GM23338 (cell line): Measurements from ENCODE around the gene PLEKHO1. TPM values are rescaled to one million over a fixed set of nuclear protein-coding genes. Genes with fewer than 3 reads are reported as not detected.

ENCODE experiments used
- ATAC-seq: fragments of 200-7000 bp; cut with Tn5 transposase; 3 replicates; pipeline ENCODE4 v1.9.1; 2020
- DNase-seq: peaks from one replicate; pipeline ENCODE4 v3.0.0-alpha.2; 2015; ENCODE audit warnings: low spot score
- H2AFZ ChIP-seq: fragments of 200-600 bp; sonication (generic); 2 replicates; pipeline ENCODE4 v1.8.0; 2016; ENCODE audit warnings: antibody characterized with exemption, mild to moderate bottlenecking, moderate library complexity
- H3F3A ChIP-seq: fragments of 200-600 bp; sonication (generic); replicated peaks from 2 replicates; pipeline ENCODE4 v1.8.0; 2017; ENCODE audit warnings: antibody characterized with exemption, mixed run types, low read depth
- H3K27ac ChIP-seq: fragments of 200-600 bp; sonication (generic); 2 replicates; pipeline ENCODE4 v1.6.1; 2016; ENCODE audit warnings: low read depth
- H3K27me3 ChIP-seq: fragments of 200-600 bp; sonication (generic); 2 replicates; pipeline ENCODE4 v1.8.0; 2016; ENCODE audit warnings: mild to moderate bottlenecking, mixed run types, moderate library complexity; ENCODE audit not compliant: insufficient read depth
- H3K36me3 ChIP-seq: fragments of 200-600 bp; sonication (generic); 2 replicates; pipeline ENCODE4 v1.8.0; 2016; ENCODE audit warnings: mild to moderate bottlenecking; ENCODE audit not compliant: insufficient read depth
- H3K4me1 ChIP-seq: fragments of 200-600 bp; sonication (generic); 2 replicates; pipeline ENCODE4 v1.8.0; 2016; ENCODE audit warnings: mild to moderate bottlenecking, moderate library complexity; ENCODE audit not compliant: insufficient read depth
- H3K4me2 ChIP-seq: fragments of 200-600 bp; sonication (generic); 2 replicates; pipeline ENCODE4 v1.7.1; 2017; ENCODE audit warnings: mixed run types
- H3K4me3 ChIP-seq: fragments of 200-600 bp; sonication (generic); 2 replicates; pipeline ENCODE4 v1.6.1; 2016; ENCODE audit warnings: mixed run types
- H3K79me2 ChIP-seq: fragments of 200-600 bp; sonication (generic); replicated peaks from 2 replicates; pipeline ENCODE4 v1.8.0; 2017; ENCODE audit warnings: mild to moderate bottlenecking; ENCODE audit not compliant: insufficient read depth
- H3K9me2 ChIP-seq: fragments of 200-600 bp; sonication (generic); 2 replicates; pipeline ENCODE4 v1.8.0; 2017; ENCODE audit not compliant: insufficient read depth
- H4K20me1 ChIP-seq: fragments of 200-600 bp; sonication (generic); replicated peaks from 2 replicates; pipeline ENCODE4 v1.8.0; 2017; ENCODE audit warnings: mild to moderate bottlenecking; ENCODE audit not compliant: insufficient read depth
- H3K27ac Mint-ChIP-seq: 2 replicates; pipeline ENCODE4 v1.8.0; 2020; ENCODE audit warnings: inconsistent platforms, mild to moderate bottlenecking, moderate library complexity, mixed read lengths
- H3K27me3 Mint-ChIP-seq: 3 replicates; pipeline ENCODE4 v1.8.0; 2022; ENCODE audit warnings: low read depth, mild to moderate bottlenecking, moderate library complexity, mixed read lengths, inconsistent platforms; ENCODE audit not compliant: insufficient read depth, poor library complexity
- H3K36me3 Mint-ChIP-seq: 3 replicates; pipeline ENCODE4 v1.8.0; 2021; ENCODE audit warnings: low read depth, mild to moderate bottlenecking, inconsistent platforms, moderate library complexity, mixed read lengths
- H3K4me1 Mint-ChIP-seq: 3 replicates; pipeline ENCODE4 v1.8.0; 2020; ENCODE audit warnings: mild to moderate bottlenecking, inconsistent platforms, mixed read lengths
- H3K4me3 Mint-ChIP-seq: 3 replicates; pipeline ENCODE4 v1.8.0; 2021; ENCODE audit warnings: moderate library complexity, mild to moderate bottlenecking, inconsistent platforms, mixed read lengths
- H3K9me3 Mint-ChIP-seq: 3 replicates; pipeline ENCODE4 v1.8.0; 2020; ENCODE audit warnings: moderate library complexity, mild to moderate bottlenecking, inconsistent platforms, mixed read lengths
- CREB1 ChIP-seq: fragments of 250-450 bp; sonication (Bioruptor Pico); IDR thresholded peaks from 2 replicates; pipeline ENCODE4 v1.5.0; 2020; ENCODE audit warnings: low read depth, mild to moderate bottlenecking, moderate library complexity
- EZH2 ChIP-seq: fragments of 200-600 bp; sonication (generic); IDR thresholded peaks from one replicate; pipeline ENCODE4 v1.8.0; 2017; ENCODE audit warnings: antibody characterized with exemption, mild to moderate bottlenecking, low read depth; ENCODE audit not compliant: unreplicated experiment
- EZH2phosphoT487 ChIP-seq: fragments of 200-600 bp; sonication (generic); IDR thresholded peaks from one replicate; pipeline ENCODE4 v1.8.1; 2018; ENCODE audit warnings: antibody characterized with exemption; ENCODE audit not compliant: unreplicated experiment
- JUNB ChIP-seq: IDR thresholded peaks from one replicate; pipeline ENCODE4 v1.6.1; 2016; ENCODE audit warnings: antibody characterized with exemption; ENCODE audit not compliant: unreplicated experiment
- NANOG ChIP-seq: IDR thresholded peaks from 2 replicates; pipeline ENCODE4 v1.6.1; 2016; ENCODE audit warnings: antibody characterized with exemption, borderline replicate concordance
- POLR2AphosphoS5 ChIP-seq: IDR thresholded peaks from 2 replicates; pipeline ENCODE4 v1.6.1; 2016; ENCODE audit warnings: antibody characterized with exemption, low read depth
- STAT1 ChIP-seq: IDR thresholded peaks from one replicate; pipeline ENCODE4 v1.6.1; 2016; ENCODE audit warnings: antibody characterized with exemption; ENCODE audit not compliant: unreplicated experiment
- ZNF114 ChIP-seq: fragments of 250-450 bp; sonication (Bioruptor Pico); IDR thresholded peaks from 2 replicates; pipeline ENCODE4 v1.5.0; 2020; ENCODE audit warnings: mild to moderate bottlenecking, moderate library complexity
- ZNF331 ChIP-seq: fragments of 250-450 bp; sonication (Bioruptor Pico); IDR thresholded peaks from 2 replicates; pipeline ENCODE4 v1.5.0; 2020; ENCODE audit warnings: low read depth, mild to moderate bottlenecking, moderate library complexity
- polyA plus RNA-seq: library from polyadenylated mRNA; unstranded; fragments of >200 nt; fragmentation: Nextera tagmentation; extraction: Ambion mirVana; gene quantifications from 2 replicates; pipeline ENCODE4 v1.2.1, GENCODE V29; 2016
- total RNA-seq: library from RNA; depleted of rRNA; stranded (reverse); fragments of >200 nt; shearing (Covaris generic); gene quantifications from 2 replicates; pipeline ENCODE4 v1.2.3, GENCODE V29; 2014
- TF ChIP-seq, protein P1 (sequence below), 2 experiments: fragments of 200-600 bp in 1 of 2; sonication (generic) in 1 of 2; conservative IDR thresholded peaks; 2 replicates each; pipeline versions ENCODE4 v1.5.1 to v1.6.1; 2016 to 2017; ENCODE audit warnings: antibody characterized with exemption in 2 of 2, low read depth in 2 of 2, mild to moderate bottlenecking in 2 of 2, moderate library complexity in 1 of 2
- TF ChIP-seq, protein P2 (sequence below): IDR thresholded peaks from 2 replicates; pipeline ENCODE4 v1.6.1; 2016; ENCODE audit warnings: antibody characterized with exemption
- TF ChIP-seq, protein P3 (sequence below): IDR thresholded peaks from one replicate; pipeline ENCODE4 v1.6.1; 2018; ENCODE audit warnings: antibody characterized with exemption; ENCODE audit not compliant: unreplicated experiment
- TF ChIP-seq, protein P4 (sequence below): fragments of 250-450 bp; sonication (Bioruptor Pico); IDR thresholded peaks from 2 replicates; pipeline ENCODE4 v1.5.0; 2020; ENCODE audit warnings: mild to moderate bottlenecking, moderate library complexity

PLEKHO1 gene
- total and polyA plus RNA-seq, 2 experiments from 2014 or later: 34.3 to 36.7 TPM

DNA sequence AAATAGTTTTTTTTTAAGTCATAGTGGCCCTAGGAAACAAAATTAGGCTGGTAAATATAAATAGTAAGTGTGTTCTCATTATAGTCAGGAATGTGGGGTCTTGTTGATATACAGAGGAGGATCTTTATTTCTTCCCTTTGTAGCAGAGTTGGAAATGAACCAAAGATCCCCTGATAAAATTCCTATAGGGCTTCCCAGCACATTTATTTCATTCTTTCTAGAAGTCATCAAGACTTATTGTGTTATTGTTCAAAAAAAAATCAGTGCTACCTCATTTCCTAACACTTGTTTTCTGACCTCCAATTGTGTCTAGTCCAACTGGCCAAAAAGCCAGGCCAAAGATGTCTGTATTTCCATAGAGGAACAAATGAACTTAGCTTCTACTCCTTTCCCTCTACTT is 7.6 kb upstream of the PLEKHO1 start:
- Histone ChIP-seq H3K27ac (no peak overlapping the region), H2AFZ (no peak overlapping the region), H3K79me2 (no peaks in the 10 kb centered on the region), H3K27me3 (no peaks in the 10 kb centered on the region), H3K9me2 (no peaks in the 10 kb centered on the region), H3K4me1 (no peaks in the 10 kb centered on the region), H3F3A (no peaks in the 10 kb centered on the region), H3K4me3 (no peak overlapping the region), H4K20me1 (no peaks in the 10 kb centered on the region), H3K4me2 (no peak overlapping the region), H3K36me3 (no peaks in the 10 kb centered on the region)
- Mint-ChIP-seq H3K4me1 (peaks cover 6% of the 10 kb centered on the region), H3K36me3 (no peaks in the 10 kb centered on the region), H3K4me3 (no peak overlapping the region), H3K9me3 (no peaks in the 10 kb centered on the region), H3K27ac (no peak overlapping the region), H3K27me3 (no peaks in the 10 kb centered on the region)
- no peak for ATAC-seq
- no peak for TF ChIP-seq EZH2
- TF ChIP-seq, protein P1, sequence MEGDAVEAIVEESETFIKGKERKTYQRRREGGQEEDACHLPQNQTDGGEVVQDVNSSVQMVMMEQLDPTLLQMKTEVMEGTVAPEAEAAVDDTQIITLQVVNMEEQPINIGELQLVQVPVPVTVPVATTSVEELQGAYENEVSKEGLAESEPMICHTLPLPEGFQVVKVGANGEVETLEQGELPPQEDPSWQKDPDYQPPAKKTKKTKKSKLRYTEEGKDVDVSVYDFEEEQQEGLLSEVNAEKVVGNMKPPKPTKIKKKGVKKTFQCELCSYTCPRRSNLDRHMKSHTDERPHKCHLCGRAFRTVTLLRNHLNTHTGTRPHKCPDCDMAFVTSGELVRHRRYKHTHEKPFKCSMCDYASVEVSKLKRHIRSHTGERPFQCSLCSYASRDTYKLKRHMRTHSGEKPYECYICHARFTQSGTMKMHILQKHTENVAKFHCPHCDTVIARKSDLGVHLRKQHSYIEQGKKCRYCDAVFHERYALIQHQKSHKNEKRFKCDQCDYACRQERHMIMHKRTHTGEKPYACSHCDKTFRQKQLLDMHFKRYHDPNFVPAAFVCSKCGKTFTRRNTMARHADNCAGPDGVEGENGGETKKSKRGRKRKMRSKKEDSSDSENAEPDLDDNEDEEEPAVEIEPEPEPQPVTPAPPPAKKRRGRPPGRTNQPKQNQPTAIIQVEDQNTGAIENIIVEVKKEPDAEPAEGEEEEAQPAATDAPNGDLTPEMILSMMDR (conservative IDR thresholded peaks at IDR 0.05; ENCODE audit: low read depth in 2 of 2): no peak
- TF ChIP-seq, protein P2, sequence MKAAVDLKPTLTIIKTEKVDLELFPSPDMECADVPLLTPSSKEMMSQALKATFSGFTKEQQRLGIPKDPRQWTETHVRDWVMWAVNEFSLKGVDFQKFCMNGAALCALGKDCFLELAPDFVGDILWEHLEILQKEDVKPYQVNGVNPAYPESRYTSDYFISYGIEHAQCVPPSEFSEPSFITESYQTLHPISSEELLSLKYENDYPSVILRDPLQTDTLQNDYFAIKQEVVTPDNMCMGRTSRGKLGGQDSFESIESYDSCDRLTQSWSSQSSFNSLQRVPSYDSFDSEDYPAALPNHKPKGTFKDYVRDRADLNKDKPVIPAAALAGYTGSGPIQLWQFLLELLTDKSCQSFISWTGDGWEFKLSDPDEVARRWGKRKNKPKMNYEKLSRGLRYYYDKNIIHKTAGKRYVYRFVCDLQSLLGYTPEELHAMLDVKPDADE: no peak
- no peak for TF ChIP-seq EZH2phosphoT487
- TF ChIP-seq, protein P3, sequence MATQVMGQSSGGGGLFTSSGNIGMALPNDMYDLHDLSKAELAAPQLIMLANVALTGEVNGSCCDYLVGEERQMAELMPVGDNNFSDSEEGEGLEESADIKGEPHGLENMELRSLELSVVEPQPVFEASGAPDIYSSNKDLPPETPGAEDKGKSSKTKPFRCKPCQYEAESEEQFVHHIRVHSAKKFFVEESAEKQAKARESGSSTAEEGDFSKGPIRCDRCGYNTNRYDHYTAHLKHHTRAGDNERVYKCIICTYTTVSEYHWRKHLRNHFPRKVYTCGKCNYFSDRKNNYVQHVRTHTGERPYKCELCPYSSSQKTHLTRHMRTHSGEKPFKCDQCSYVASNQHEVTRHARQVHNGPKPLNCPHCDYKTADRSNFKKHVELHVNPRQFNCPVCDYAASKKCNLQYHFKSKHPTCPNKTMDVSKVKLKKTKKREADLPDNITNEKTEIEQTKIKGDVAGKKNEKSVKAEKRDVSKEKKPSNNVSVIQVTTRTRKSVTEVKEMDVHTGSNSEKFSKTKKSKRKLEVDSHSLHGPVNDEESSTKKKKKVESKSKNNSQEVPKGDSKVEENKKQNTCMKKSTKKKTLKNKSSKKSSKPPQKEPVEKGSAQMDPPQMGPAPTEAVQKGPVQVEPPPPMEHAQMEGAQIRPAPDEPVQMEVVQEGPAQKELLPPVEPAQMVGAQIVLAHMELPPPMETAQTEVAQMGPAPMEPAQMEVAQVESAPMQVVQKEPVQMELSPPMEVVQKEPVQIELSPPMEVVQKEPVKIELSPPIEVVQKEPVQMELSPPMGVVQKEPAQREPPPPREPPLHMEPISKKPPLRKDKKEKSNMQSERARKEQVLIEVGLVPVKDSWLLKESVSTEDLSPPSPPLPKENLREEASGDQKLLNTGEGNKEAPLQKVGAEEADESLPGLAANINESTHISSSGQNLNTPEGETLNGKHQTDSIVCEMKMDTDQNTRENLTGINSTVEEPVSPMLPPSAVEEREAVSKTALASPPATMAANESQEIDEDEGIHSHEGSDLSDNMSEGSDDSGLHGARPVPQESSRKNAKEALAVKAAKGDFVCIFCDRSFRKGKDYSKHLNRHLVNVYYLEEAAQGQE: no peak
- TF ChIP-seq ZNF331: no peak
- TF ChIP-seq JUNB: no peak
- TF ChIP-seq ZNF114: no peak
- TF ChIP-seq, protein P4, sequence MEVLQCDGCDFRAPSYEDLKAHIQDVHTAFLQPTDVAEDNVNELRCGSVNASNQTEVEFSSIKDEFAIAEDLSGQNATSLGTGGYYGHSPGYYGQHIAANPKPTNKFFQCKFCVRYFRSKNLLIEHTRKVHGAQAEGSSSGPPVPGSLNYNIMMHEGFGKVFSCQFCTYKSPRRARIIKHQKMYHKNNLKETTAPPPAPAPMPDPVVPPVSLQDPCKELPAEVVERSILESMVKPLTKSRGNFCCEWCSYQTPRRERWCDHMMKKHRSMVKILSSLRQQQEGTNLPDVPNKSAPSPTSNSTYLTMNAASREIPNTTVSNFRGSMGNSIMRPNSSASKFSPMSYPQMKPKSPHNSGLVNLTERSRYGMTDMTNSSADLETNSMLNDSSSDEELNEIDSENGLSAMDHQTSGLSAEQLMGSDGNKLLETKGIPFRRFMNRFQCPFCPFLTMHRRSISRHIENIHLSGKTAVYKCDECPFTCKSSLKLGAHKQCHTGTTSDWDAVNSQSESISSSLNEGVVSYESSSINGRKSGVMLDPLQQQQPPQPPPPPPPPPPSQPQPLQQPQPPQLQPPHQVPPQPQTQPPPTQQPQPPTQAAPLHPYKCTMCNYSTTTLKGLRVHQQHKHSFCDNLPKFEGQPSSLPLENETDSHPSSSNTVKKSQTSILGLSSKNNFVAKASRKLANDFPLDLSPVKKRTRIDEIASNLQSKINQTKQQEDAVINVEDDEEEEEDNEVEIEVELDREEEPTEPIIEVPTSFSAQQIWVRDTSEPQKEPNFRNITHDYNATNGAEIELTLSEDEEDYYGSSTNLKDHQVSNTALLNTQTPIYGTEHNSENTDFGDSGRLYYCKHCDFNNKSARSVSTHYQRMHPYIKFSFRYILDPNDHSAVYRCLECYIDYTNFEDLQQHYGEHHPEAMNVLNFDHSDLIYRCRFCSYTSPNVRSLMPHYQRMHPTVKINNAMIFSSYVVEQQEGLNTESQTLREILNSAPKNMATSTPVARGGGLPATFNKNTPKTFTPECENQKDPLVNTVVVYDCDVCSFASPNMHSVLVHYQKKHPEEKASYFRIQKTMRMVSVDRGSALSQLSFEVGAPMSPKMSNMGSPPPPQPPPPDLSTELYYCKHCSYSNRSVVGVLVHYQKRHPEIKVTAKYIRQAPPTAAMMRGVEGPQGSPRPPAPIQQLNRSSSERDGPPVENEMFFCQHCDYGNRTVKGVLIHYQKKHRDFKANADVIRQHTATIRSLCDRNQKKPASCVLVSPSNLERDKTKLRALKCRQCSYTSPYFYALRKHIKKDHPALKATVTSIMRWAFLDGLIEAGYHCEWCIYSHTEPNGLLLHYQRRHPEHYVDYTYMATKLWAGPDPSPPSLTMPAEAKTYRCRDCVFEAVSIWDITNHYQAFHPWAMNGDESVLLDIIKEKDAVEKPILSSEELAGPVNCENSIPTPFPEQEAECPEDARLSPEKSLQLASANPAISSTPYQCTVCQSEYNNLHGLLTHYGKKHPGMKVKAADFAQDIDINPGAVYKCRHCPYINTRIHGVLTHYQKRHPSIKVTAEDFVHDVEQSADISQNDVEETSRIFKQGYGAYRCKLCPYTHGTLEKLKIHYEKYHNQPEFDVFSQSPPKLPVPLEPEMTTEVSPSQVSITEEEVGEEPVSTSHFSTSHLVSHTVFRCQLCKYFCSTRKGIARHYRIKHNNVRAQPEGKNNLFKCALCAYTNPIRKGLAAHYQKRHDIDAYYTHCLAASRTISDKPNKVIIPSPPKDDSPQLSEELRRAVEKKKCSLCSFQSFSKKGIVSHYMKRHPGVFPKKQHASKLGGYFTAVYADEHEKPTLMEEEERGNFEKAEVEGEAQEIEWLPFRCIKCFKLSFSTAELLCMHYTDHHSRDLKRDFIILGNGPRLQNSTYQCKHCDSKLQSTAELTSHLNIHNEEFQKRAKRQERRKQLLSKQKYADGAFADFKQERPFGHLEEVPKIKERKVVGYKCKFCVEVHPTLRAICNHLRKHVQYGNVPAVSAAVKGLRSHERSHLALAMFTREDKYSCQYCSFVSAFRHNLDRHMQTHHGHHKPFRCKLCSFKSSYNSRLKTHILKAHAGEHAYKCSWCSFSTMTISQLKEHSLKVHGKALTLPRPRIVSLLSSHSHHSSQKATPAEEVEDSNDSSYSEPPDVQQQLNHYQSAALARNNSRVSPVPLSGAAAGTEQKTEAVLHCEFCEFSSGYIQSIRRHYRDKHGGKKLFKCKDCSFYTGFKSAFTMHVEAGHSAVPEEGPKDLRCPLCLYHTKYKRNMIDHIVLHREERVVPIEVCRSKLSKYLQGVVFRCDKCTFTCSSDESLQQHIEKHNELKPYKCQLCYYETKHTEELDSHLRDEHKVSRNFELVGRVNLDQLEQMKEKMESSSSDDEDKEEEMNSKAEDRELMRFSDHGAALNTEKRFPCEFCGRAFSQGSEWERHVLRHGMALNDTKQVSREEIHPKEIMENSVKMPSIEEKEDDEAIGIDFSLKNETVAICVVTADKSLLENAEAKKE (CRISPR knock-in tag): no peak
- no peak for TF ChIP-seq STAT1
- no peak for TF ChIP-seq POLR2AphosphoS5
- no peak for TF ChIP-seq NANOG
- no peak for TF ChIP-seq CREB1 (CRISPR knock-in tag)
- DNase-seq: no peak
